Keratinocyte (primary cell): ENCODE data around the gene FUT8. TPM values are rescaled to one million over a fixed set of nuclear protein-coding genes. Genes with fewer than 3 reads are reported as not detected.

Source experiments
- DNase-seq: peaks from one replicate; pipeline ENCODE4 v3.0.0-alpha.2; 2011; ENCODE audit warnings: low read depth, missing footprints, low spot score
- FAIRE-seq: peaks from 2 replicates; lab custom pipeline; 2011; peaks lifted over from hg19 to GRCh38; lab: Jason Lieb, UNC
- H2AFZ ChIP-seq: 2 replicates; pipeline ENCODE4 v1.6.0; 2012; ENCODE audit warnings: low read length, control low read depth, inconsistent platforms; ENCODE audit not compliant: control insufficient read depth
- H3K27ac ChIP-seq: 2 replicates; pipeline ENCODE4 v1.5.1; 2011; ENCODE audit warnings: low read length; ENCODE audit not compliant: control insufficient read depth, insufficient read depth
- H3K27me3 ChIP-seq: 3 replicates; pipeline ENCODE4 v1.6.0; 2011; ENCODE audit warnings: low read length; ENCODE audit not compliant: control insufficient read depth, insufficient read depth; ENCODE audit errors: extremely low read depth
- H3K36me3 ChIP-seq, 2 experiments: 2 replicates in 1 of 2; 3 replicates in 1 of 2; pipeline ENCODE4 v1.5.1; 2011; ENCODE audit warnings: low read length in 2 of 2, mild to moderate bottlenecking in 1 of 2; ENCODE audit not compliant: control insufficient read depth in 2 of 2, insufficient read depth in 2 of 2; ENCODE audit errors: extremely low read depth in 1 of 2
- H3K4me1 ChIP-seq: 3 replicates; pipeline ENCODE4 v1.5.1; 2011; ENCODE audit warnings: low read length; ENCODE audit not compliant: control insufficient read depth, insufficient read depth; ENCODE audit errors: extremely low read depth
- H3K4me2 ChIP-seq: 3 replicates; pipeline ENCODE4 v1.6.0; 2011; ENCODE audit warnings: low read depth, low read length; ENCODE audit not compliant: control insufficient read depth, insufficient read depth; ENCODE audit errors: extremely low read depth
- H3K4me3 ChIP-seq, 3 experiments: fragments of 200-600 bp in 1 of 3; sonication (generic) in 1 of 3; 2 replicates in 2 of 3; 3 replicates in 1 of 3; pipeline ENCODE4 v1.5.1; 2011 to 2016; ENCODE audit warnings: low read length in 3 of 3, mild to moderate bottlenecking in 3 of 3, control low read depth in 2 of 3, inconsistent platforms in 1 of 3, low read depth in 1 of 3, mixed read lengths in 1 of 3, mixed run types in 1 of 3, moderate library complexity in 1 of 3; ENCODE audit not compliant: control insufficient read depth in 2 of 3, insufficient read depth in 2 of 3; ENCODE audit errors: extremely low read depth in 1 of 3
- H3K79me2 ChIP-seq: 2 replicates; pipeline ENCODE4 v1.6.0; 2012; ENCODE audit warnings: low read length; ENCODE audit not compliant: control insufficient read depth, insufficient read depth
- H3K9ac ChIP-seq: 3 replicates; pipeline ENCODE4 v1.6.0; 2011; ENCODE audit warnings: low read length; ENCODE audit not compliant: control insufficient read depth, insufficient read depth; ENCODE audit errors: extremely low read depth
- H3K9me1 ChIP-seq: 3 replicates; pipeline ENCODE4 v1.6.0; 2011; ENCODE audit warnings: low read length; ENCODE audit not compliant: control insufficient read depth, insufficient read depth; ENCODE audit errors: extremely low read depth
- H3K9me3 ChIP-seq: 2 replicates; pipeline ENCODE4 v1.5.1; 2012; ENCODE audit warnings: low read depth, low read length; ENCODE audit not compliant: control insufficient read depth
- H4K20me1 ChIP-seq: 3 replicates; pipeline ENCODE4 v1.6.0; 2011; ENCODE audit warnings: low read length; ENCODE audit not compliant: control insufficient read depth, insufficient read depth; ENCODE audit errors: extremely low read depth
- CTCF ChIP-seq, 3 experiments: IDR thresholded peaks in 1 of 3; conservative IDR thresholded peaks in 1 of 3; optimal IDR thresholded peaks in 1 of 3; 2 replicates in 2 of 3; 3 replicates in 1 of 3; pipeline versions ENCODE3 to v1.5.1; 2011; ENCODE audit warnings: low read length in 3 of 3, mild to moderate bottlenecking in 3 of 3, moderate library complexity in 2 of 3, control low read depth in 1 of 3, inconsistent platforms in 1 of 3; ENCODE audit not compliant: insufficient read depth in 2 of 3; ENCODE audit errors: extremely low read depth in 1 of 3
- EZH2 ChIP-seq: IDR thresholded peaks from one replicate; pipeline ENCODE4 v1.6.1; 2012; ENCODE audit warnings: inconsistent platforms, mild to moderate bottlenecking, low read length, moderate library complexity
- dilution Hi-C: fragments of 300-500 bp; cut with MboI; formaldehyde crosslinking; loops from one replicate; pipeline ENCODE4 v1.7.0; 2020; ENCODE audit warnings: low sequenced_read_pairs; ENCODE audit not compliant: extremely low pct_ligation_motif_present
- polyA plus RNA-seq, 5 experiments: library from polyadenylated mRNA; depleted of rRNA in 3 of 5; stranded (reverse) in 3 of 5; stranded (forward) in 1 of 5; unstranded in 1 of 5; fragments of >200 nt; gene quantifications; 1 replicate in 1 of 5; 2 replicates in 3 of 5; 3 replicates in 1 of 5; pipeline versions ENCODE4 v1.2.1 to v1.2.3, GENCODE V29; 2011 to 2012; ENCODE audit warnings: missing spikeins in 2 of 5, low read depth in 1 of 5, low replicate concordance in 1 of 5

The FUT8 gene
- polyA plus RNA-seq, 1 donor (not counting 4 experiments of a cell fraction or from before 2014, with no cell fraction given) = 12.5 TPM

DNA sequence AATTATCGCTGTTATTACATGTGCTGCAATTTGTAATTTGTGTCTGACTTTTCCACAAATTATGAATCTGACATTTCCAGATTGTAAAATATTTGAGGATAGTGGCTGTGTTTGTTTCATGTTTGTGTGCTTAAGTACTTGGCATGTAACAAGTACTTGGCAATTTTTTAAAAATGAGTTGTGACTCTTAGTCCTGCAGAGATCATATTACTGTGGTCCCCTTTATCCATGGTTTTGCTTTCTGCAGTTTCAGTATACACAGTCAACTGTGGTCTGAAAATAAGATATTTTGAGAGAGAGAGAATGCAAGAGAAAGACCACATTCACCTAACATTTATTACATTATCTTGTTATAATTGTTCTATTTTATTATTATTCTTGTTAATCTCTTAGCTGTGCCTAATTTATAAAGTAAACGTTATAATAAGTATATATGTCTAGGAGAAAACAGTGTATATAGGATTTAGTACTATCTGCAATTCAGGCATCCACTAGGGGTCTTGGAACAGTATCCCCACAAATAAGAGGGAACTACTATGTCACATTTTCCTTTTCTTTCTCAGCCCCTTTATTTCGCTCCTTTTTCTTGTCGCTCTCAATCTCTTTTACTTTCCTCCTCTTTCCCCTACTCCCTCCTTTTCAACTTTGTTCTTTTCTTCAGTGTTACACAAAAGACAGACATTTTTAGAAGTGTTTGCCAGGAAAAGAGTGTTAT, 176.1 kb downstream of the FUT8 start:
- H3K4me3 ChIP-seq = no peak overlapping the region
- no peaks in the 10 kb centered on the region for H3K9me1 ChIP-seq
- peaks cover 2% of the 10 kb centered on the region for H3K4me1 ChIP-seq
- no peaks in the 10 kb centered on the region for H3K79me2 ChIP-seq
- no peak overlapping the region for H3K27ac ChIP-seq
- H3K27me3 ChIP-seq = no peaks in the 10 kb centered on the region
- H4K20me1 ChIP-seq = no peaks in the 10 kb centered on the region
- no peak overlapping the region for H3K9ac ChIP-seq
- dilution Hi-C loops = no loop called here
- no peak overlapping the region for H3K4me2 ChIP-seq
- H3K9me3 ChIP-seq = no peaks in the 10 kb centered on the region
- no peak overlapping the region for H2AFZ ChIP-seq
- TF ChIP-seq CTCF (optimal IDR thresholded peaks at IDR 0.05 in 1 of 3, IDR thresholded peaks at IDR 0.05 in 1 of 3, conservative IDR thresholded peaks at IDR 0.05 in 1 of 3; ENCODE audit: extremely low read depth in 1 of 3, insufficient read depth in 2 of 3, low read length in 3 of 3) = no peak
- no peak for TF ChIP-seq EZH2
- H3K36me3 ChIP-seq = no peaks in the 10 kb centered on the region
- DNase-seq (no peak), FAIRE-seq (no peak)

DNA sequence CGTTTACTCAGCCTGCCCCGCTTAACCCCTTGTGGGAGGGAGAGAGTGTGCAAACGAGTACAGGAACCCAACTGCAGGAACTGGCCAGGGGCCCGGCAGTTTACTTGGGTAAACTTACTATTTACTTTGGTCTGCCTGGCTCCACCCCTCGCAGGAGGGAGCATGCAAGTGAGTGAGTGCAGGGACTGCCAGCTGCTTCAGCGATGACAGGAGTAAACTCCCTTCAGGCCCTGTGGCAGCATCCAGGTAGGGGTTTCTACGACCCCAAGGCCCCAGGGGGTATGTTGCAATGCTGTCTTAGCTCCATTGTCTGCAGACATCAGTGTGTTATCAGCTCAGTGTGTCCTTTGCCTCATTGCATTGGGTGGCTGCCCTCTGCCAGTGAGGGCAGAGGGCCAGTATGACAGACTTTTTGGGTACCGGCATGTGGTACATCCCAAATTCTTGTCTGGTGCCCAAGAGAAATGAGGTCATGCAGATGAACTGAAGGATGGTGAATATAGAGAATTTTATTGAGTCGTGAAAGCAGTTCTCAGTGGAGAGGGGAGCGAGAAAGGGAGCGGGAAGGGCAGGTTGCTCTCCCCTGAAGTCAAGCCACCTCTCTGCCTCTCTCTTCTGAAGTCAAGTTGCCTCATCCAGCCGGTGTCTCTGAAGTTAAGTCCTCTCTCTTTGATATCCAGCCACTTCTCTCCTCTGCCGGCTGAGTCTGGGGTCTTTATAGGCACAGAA, 181.8 kb downstream of the FUT8 start:
- no peaks in the 10 kb centered on the region for H3K9me3 ChIP-seq
- H3K36me3 ChIP-seq = no peaks in the 10 kb centered on the region
- H3K9me1 ChIP-seq = no peaks in the 10 kb centered on the region
- H3K9ac ChIP-seq = no peak overlapping the region
- TF ChIP-seq CTCF (optimal IDR thresholded peaks at IDR 0.05 in 1 of 3, IDR thresholded peaks at IDR 0.05 in 1 of 3, conservative IDR thresholded peaks at IDR 0.05 in 1 of 3; ENCODE audit: extremely low read depth in 1 of 3, insufficient read depth in 2 of 3, low read length in 3 of 3) = no peak
- no peak for TF ChIP-seq EZH2
- no peaks in the 10 kb centered on the region for H4K20me1 ChIP-seq
- no peak for FAIRE-seq
- dilution Hi-C loops = no loop called here
- H3K4me1 ChIP-seq = no peaks in the 10 kb centered on the region
- no peak for DNase-seq
- H3K4me2 ChIP-seq = no peak overlapping the region
- no peak overlapping the region for H2AFZ ChIP-seq
- H3K27me3 ChIP-seq = no peaks in the 10 kb centered on the region
- no peak overlapping the region for H3K27ac ChIP-seq
- H3K79me2 ChIP-seq = no peaks in the 10 kb centered on the region
- no peak overlapping the region for H3K4me3 ChIP-seq
